GM19324 (cell line): ENCODE results near the gene WNT2.
"Not testable (repeated sequence)": the region's sequence is repeated elsewhere in the genome, so short reads cannot be mapped to it uniquely, and the experiment has no call there.

Experiments used
- ATAC-seq: cut with Tn5 transposase; IDR thresholded peaks from one replicate; pipeline ENCODE4 v1.9.1; 2021; ENCODE audit warnings: mild to moderate bottlenecking, moderate library complexity; ENCODE audit not compliant: unreplicated experiment, low FRiP score

The WNT2 gene

GRCh38 chr7:117270371-117270770, 52.5 kb downstream of the WNT2 start:
- ATAC-seq, result no peak

- no peak for ATAC-seq
Observed at GRCh38 chr7:117269886-117270285, 53.0 kb downstream of the WNT2 start.

- no peak for ATAC-seq
Observed at GRCh38 chr7:117269417-117269816, 53.4 kb downstream of the WNT2 start.

- no peak for ATAC-seq
Observed at GRCh38 chr7:117264716-117265115, 58.1 kb downstream of the WNT2 start.

GRCh38 chr7:117262546-117262945, 60.3 kb downstream of the WNT2 start:
- no peak for ATAC-seq

GRCh38 chr7:117259615-117260014, 63.2 kb downstream of the WNT2 start:
- ATAC-seq, result no peak

GRCh38 chr7:117251687-117252086, 71.2 kb downstream of the WNT2 start:
- no peak for ATAC-seq

- ATAC-seq, result no peak
Observed at GRCh38 chr7:117250801-117251200, 72.1 kb downstream of the WNT2 start.

- ATAC-seq, result no peak
Observed at GRCh38 chr7:117250245-117250644, 72.6 kb downstream of the WNT2 start.

- no peak for ATAC-seq
Observed at GRCh38 chr7:117249696-117250095, 73.2 kb downstream of the WNT2 start.

- ATAC-seq, result no peak
Observed at GRCh38 chr7:117248829-117249228, 74.0 kb downstream of the WNT2 start.

- ATAC-seq, result no peak
Observed at GRCh38 chr7:117247809-117248208, 75.0 kb downstream of the WNT2 start.

- not testable (repeated sequence) for ATAC-seq
Observed at GRCh38 chr7:117245703-117246102, 77.2 kb downstream of the WNT2 start.

GRCh38 chr7:117243390-117243789, 79.5 kb downstream of the WNT2 start:
- no peak for ATAC-seq

GRCh38 chr7:117241088-117241487, 81.8 kb downstream of the WNT2 start:
- ATAC-seq, result no peak

GRCh38 chr7:117238937-117239336, 83.9 kb downstream of the WNT2 start:
- ATAC-seq, result no peak

GRCh38 chr7:117238472-117238871, 84.4 kb downstream of the WNT2 start:
- no peak for ATAC-seq

GRCh38 chr7:117237646-117238045, 85.2 kb downstream of the WNT2 start:
- ATAC-seq, result no peak

GRCh38 chr7:117231047-117231359, 91.9 kb downstream of the WNT2 start:
- no peak for ATAC-seq

- ATAC-seq, result no peak
Observed at GRCh38 chr7:117230276-117231046, 92.4 kb downstream of the WNT2 start.

GRCh38 chr7:117229350-117229749, 93.5 kb downstream of the WNT2 start:
- ATAC-seq, result no peak

- no peak for ATAC-seq
Observed at GRCh38 chr7:117227091-117227490, 95.8 kb downstream of the WNT2 start.

GRCh38 chr7:117225536-117225935, 97.3 kb downstream of the WNT2 start:
- no peak for ATAC-seq
